ENCODE measurements around the gene SH3RF3.
"Not testable (repeated sequence)": the region's sequence is repeated elsewhere in the genome, so short reads cannot be mapped to it uniquely, and the experiment has no call there.

SH3RF3 gene

GRCh38 chr2:109535217-109535946 is 406.4 kb downstream of the SH3RF3 start:
- DNase-seq = no peak

- not testable (repeated sequence) for DNase-seq
Measured at GRCh38 chr2:109536556-109536955, 407.6 kb downstream of the SH3RF3 start.

- DNase-seq = no peak
Measured at GRCh38 chr2:109537565-109538222, 408.7 kb downstream of the SH3RF3 start.

- no peak for DNase-seq
Measured at GRCh38 chr2:109538546-109538945, 409.5 kb downstream of the SH3RF3 start.

- DNase-seq = no peak
Measured at GRCh38 chr2:109542384-109542783, 413.4 kb downstream of the SH3RF3 start.

- peak; percentile 78 for DNase-seq
Measured at GRCh38 chr2:109545828-109546713, 417.1 kb downstream of the SH3RF3 start.

GRCh38 chr2:109547280-109547679 is 418.3 kb downstream of the SH3RF3 start:
- DNase-seq = no peak

GRCh38 chr2:109549016-109549590 is 420.1 kb downstream of the SH3RF3 start:
- no peak for DNase-seq

Measured in hematopoietic multipotent progenitor cell treated with erythropoietin and hydrocortisone succinate and interleukin-3 and kit ligand, for 4 days (in vitro differentiated cells).